Spleen (tissue), 11 donors: ENCODE data around the gene NPC1L1. TPM values are rescaled to one million over a fixed set of nuclear protein-coding genes. Genes with fewer than 3 reads are reported as not detected.
A peak's percentile ranks its signal among the peaks of the same experiment; 100 is the strongest.

Experiments
- DNase-seq: peaks from one replicate; pipeline ENCODE4 v3.0.0-alpha.2; 2020
- H3K27ac ChIP-seq, 8 donors: fragments of 200-600 bp; sonication (generic) in 7 of 8; 1 replicate in 4 of 8; 2 replicates in 4 of 8; pipeline versions ENCODE4 v1.5.0 to v1.8.0; 2016 to 2021; ENCODE audit warnings: inconsistent platforms in 4 of 8, mild to moderate bottlenecking in 4 of 8, moderate library complexity in 1 of 8
- H3K27me3 ChIP-seq, 7 donors: fragments of 200-600 bp; sonication (generic) in 6 of 7; replicated peaks in 1 of 7; 1 replicate in 4 of 7; 2 replicates in 3 of 7; pipeline versions ENCODE4 v1.5.0 to v1.8.0; 2016 to 2021; ENCODE audit warnings: inconsistent platforms in 3 of 7, mild to moderate bottlenecking in 1 of 7
- H3K36me3 ChIP-seq, 6 donors: fragments of 200-600 bp; sonication (generic) in 5 of 6; 1 replicate in 4 of 6; 2 replicates in 2 of 6; pipeline versions ENCODE4 v1.5.0 to v1.8.0; 2016 to 2021; ENCODE audit warnings: inconsistent platforms in 2 of 6
- H3K4me1 ChIP-seq, 6 donors: fragments of 200-600 bp; sonication (generic) in 5 of 6; 1 replicate in 3 of 6; 2 replicates in 3 of 6; pipeline versions ENCODE4 v1.5.0 to v1.8.0; 2016 to 2021; ENCODE audit warnings: inconsistent platforms in 3 of 6
- H3K4me3 ChIP-seq, 8 donors: fragments of 200-600 bp; sonication (generic) in 7 of 8; 1 replicate in 4 of 8; 2 replicates in 4 of 8; pipeline versions ENCODE4 v1.5.0 to v1.8.0; 2016 to 2021; ENCODE audit warnings: inconsistent platforms in 4 of 8, mild to moderate bottlenecking in 4 of 8, moderate library complexity in 2 of 8
- H3K9me3 ChIP-seq, 8 donors: fragments of 200-600 bp; sonication (generic) in 7 of 8; 1 replicate in 4 of 8; 2 replicates in 4 of 8; pipeline versions ENCODE4 v1.5.0 to v1.8.0; 2016 to 2021; ENCODE audit warnings: inconsistent platforms in 4 of 8
- POLR2A ChIP-seq, 3 donors: fragments of 450-650 bp; IDR thresholded peaks; one replicate each; pipeline ENCODE4 v1.5.1; 2017; ENCODE audit warnings: antibody characterized with exemption in 3 of 3, mild to moderate bottlenecking in 1 of 3
- POLR2AphosphoS5 ChIP-seq, 3 donors: sonication (generic); formaldehyde crosslinking; IDR thresholded peaks; one replicate each; pipeline ENCODE4 v1.5.1; 2017; ENCODE audit warnings: antibody characterized with exemption in 3 of 3
- WGBS, 5 donors: extraction: QIAGEN DNeasy Blood & Tissue Kit in 3 of 5; methylation state at CpG; one replicate each; pipeline versions ENCODE4 v1.1.5 to v1.1.7; 2013 to 2018; 5-methylcytosine and 5-hydroxymethylcytosine counted together
- intact Hi-C: fragments of 100-400 bp; cut with DNase I; formaldehyde crosslinking; loops from one replicate; pipeline ENCODE4 v1.15.0; 2023; ENCODE audit warnings: low total_unique reads
- polyA plus RNA-seq, 3 donors: library from polyadenylated mRNA; stranded (reverse); fragments of 200-250 nt; gene quantifications; one replicate each; pipeline ENCODE4 v1.2.1, GENCODE V29; 2013
- small RNA-seq, 4 donors: library from RNA; depleted of rRNA; stranded (forward); fragments of <200 nt; gene quantifications; one replicate each; pipeline ENCODE3, GENCODE V24; 2016
- total RNA-seq, 7 donors: library from RNA; depleted of rRNA in 3 of 7; stranded (reverse); fragments of >200 nt in 3 of 7; fragmentation: NEBNext Ultra II Directional in 4 of 7; extraction: Animal tissue kit (Norgen Biotek cat#: 25700) in 4 of 7; gene quantifications; one replicate each; pipeline versions ENCODE4 v1.1.0 to v1.2.1, GENCODE V29; 2016 to 2021
- TF ChIP-seq, protein P1 (sequence below), 11 experiments: fragments of 200-600 bp in 7 of 11; fragments of 450-650 bp in 4 of 11; sonication (generic) in 4 of 11; IDR thresholded peaks in 8 of 11; conservative IDR thresholded peaks in 3 of 11; 1 replicate in 7 of 11; 2 replicates in 4 of 11; pipeline versions ENCODE4 v1.4.0 to v1.8.0; 2016 to 2021; ENCODE audit warnings: antibody characterized with exemption in 11 of 11, inconsistent platforms in 4 of 11, mild to moderate bottlenecking in 1 of 11
- donor health status: healthy with polysubstance abuse.
- donor health status: DM: no; HTN: no; CAD: no; lungs with moderate emphysema.
- donor health status: DM: no; HTN: no; CAD: no.
- donor health status: Bipolar disorder and iron deficiency.
- donor health status: healthy.
- donor health status: DM: no; HTN: no; CAD: no.
- donor health status: DM: yes; HTN: yes; CAD: no.

The NPC1L1 gene
- total and polyA plus RNA-seq, 10 donors = 0.02 to 0.07 (median 0.03) TPM; not detected in 6

DNA sequence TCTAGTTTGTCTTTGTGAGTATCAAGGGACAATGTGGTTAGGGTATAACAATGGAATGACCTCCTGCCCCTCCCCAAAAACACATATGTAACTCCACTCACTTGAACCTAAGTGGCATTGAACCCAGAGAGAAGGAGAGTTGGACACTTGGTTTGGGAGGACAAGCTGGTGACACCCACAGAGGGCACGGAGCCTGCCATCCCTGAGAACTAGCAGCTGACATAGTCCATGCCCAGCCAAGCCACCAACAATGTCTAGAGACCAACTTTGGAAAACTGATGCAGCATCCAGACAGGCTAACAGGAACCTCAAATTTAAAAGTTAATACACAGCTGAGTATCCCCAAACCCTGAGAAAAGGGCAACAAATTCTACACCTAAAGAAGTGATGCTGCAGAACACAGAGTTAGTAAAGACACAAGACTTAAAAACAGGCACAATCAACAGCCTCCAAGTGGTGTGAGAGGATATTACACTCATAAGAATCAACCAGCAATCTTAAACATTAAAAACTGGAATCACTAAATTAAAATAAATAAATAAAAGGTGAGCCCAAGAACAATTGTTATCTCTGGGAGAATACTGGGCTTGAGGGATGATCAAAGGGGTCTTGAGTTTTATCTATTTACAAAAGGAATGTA, 77.8 kb downstream of the NPC1L1 start:
- Histone ChIP-seq H3K36me3 (peaks cover 0 to 55% (median 20%) of the 10 kb centered on the region in 6 donors), H3K27me3 (no peaks in the 10 kb centered on the region), H3K4me1 (peaks cover 31 to 74% (median 54%) of the 10 kb centered on the region in 6 donors), H3K4me3 (no peak overlapping the region), H3K9me3 (no peaks in the 10 kb centered on the region), H3K27ac (no peak overlapping the region)
- TF ChIP-seq POLR2AphosphoS5 (IDR thresholded peaks at IDR 0.05) = no peak
- TF ChIP-seq, protein P1, sequence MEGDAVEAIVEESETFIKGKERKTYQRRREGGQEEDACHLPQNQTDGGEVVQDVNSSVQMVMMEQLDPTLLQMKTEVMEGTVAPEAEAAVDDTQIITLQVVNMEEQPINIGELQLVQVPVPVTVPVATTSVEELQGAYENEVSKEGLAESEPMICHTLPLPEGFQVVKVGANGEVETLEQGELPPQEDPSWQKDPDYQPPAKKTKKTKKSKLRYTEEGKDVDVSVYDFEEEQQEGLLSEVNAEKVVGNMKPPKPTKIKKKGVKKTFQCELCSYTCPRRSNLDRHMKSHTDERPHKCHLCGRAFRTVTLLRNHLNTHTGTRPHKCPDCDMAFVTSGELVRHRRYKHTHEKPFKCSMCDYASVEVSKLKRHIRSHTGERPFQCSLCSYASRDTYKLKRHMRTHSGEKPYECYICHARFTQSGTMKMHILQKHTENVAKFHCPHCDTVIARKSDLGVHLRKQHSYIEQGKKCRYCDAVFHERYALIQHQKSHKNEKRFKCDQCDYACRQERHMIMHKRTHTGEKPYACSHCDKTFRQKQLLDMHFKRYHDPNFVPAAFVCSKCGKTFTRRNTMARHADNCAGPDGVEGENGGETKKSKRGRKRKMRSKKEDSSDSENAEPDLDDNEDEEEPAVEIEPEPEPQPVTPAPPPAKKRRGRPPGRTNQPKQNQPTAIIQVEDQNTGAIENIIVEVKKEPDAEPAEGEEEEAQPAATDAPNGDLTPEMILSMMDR (IDR thresholded peaks at IDR 0.05 in 8 of 11, conservative IDR thresholded peaks at IDR 0.05 in 3 of 11) = peak in 2 of 11 experiments; percentile 9 to 24
- no peak for TF ChIP-seq POLR2A (IDR thresholded peaks at IDR 0.05)
- intact Hi-C loops = no loop called here
- no peak for DNase-seq
- 91 to 100% (median 100%) methylated on average over 1 of the region's 1 CpG for WGBS, 5 donors

Small RNA genes within 50 kb of the gene (small RNA-seq; reads per million reads assigned to genes)
- gene RNU6-1097P = 0 reads per million in 4 donors

Other genes starting within 250 kb of the NPC1L1 start
- gene CAMK2B, start 215.7 kb downstream of the NPC1L1 start, total RNA-seq = 1 to 10 TPM in 1 of 7 donors, under 1 TPM in 4, not detected in 2; 0.20 to 2.9 (median 0.29) TPM
- 1 to 10 TPM in 1 of 3 donors, under 1 TPM in 2; 0.57 to 1.1 (median 0.65) TPM for gene CAMK2B, start 215.7 kb downstream of the NPC1L1 start, polyA plus RNA-seq
- gene NUDCD3, start 50.7 kb downstream of the NPC1L1 start, total RNA-seq = 10 to 100 TPM; 34.6 to 97.9 (median 70.0) TPM
- gene NUDCD3, start 50.7 kb downstream of the NPC1L1 start, polyA plus RNA-seq = 10 to 100 TPM; 21.7 to 31.5 (median 23.8) TPM
- gene DDX56, start 32.6 kb upstream of the NPC1L1 start, total RNA-seq = 10 to 100 TPM; 56.1 to 78.9 (median 60.9) TPM
- 100 to 1,000 TPM in 2 of 3 donors, 10 to 100 TPM in 1; 70.0 to 130 (median 105) TPM for gene DDX56, start 32.6 kb upstream of the NPC1L1 start, polyA plus RNA-seq
- gene TMED4, start 40.9 kb upstream of the NPC1L1 start, total RNA-seq = 100 to 1,000 TPM in 2 of 7 donors, 10 to 100 TPM in 5; 55.4 to 105 (median 66.6) TPM
- 10 to 100 TPM; 26.1 to 34.7 (median 28.7) TPM for gene TMED4, start 40.9 kb upstream of the NPC1L1 start, polyA plus RNA-seq
- gene OGDH, start 65.3 kb upstream of the NPC1L1 start, total RNA-seq = 100 to 1,000 TPM in 2 of 7 donors, 10 to 100 TPM in 5; 78.2 to 120 (median 91.6) TPM
- gene OGDH, start 65.3 kb upstream of the NPC1L1 start, polyA plus RNA-seq = 10 to 100 TPM; 15.7 to 32.3 (median 15.9) TPM
- 100 to 1,000 TPM in 4 of 7 donors, 10 to 100 TPM in 3; 35.6 to 160 (median 125) TPM for gene ZMIZ2, start 207.5 kb upstream of the NPC1L1 start, total RNA-seq
- 10 to 100 TPM; 27.7 to 95.7 (median 64.5) TPM for gene ZMIZ2, start 207.5 kb upstream of the NPC1L1 start, polyA plus RNA-seq